ENCODE data around the gene ENTR1. TPM values are rescaled to one million over a fixed set of nuclear protein-coding genes. Genes with fewer than 3 reads are reported as not detected.

Gene ENTR1
- total and polyA plus RNA-seq, 2 of the 13 experiments (the other 11 are each of a cell fraction or from before 2014, with no cell fraction given) = 70.1 to 76.4 TPM

DNA sequence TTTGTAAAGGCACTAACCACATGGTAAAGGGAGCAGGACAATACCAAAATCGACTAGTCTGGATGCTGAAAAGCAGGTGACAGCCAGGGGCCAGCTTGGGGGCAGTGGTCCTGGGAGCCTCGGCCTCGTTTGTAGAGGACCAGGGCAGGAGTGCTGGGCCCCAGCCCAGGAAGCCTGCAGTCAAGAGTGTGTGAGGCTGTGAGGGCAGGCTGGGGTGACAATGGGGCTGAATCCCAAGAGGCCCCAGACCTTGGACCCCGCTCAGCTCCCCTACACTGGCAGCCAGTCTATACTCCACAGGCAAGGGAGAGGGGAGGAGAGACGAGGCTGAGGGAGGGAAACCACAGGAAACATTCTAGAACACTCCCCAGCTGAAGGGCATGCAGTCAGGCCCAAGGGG, 31.9 kb upstream of the ENTR1 start (continued):
- TF ChIP-seq NBN (conservative IDR thresholded peaks at IDR 0.05) (no peak), TARDBP (CRISPR knock-in tag; IDR thresholded peaks at IDR 0.05) (no peak), HNF1B (CRISPR knock-in tag; IDR thresholded peaks at IDR 0.05) (0 out of 2 replicates have a peak, but pooled peaks have one; percentile 8), ZBTB8A (CRISPR knock-in tag; IDR thresholded peaks at IDR 0.05; ENCODE audit: borderline replicate concordance, low read depth) (no peak), FOXM1 (CRISPR knock-in tag; IDR thresholded peaks at IDR 0.05) (no peak), RXRB (CRISPR knock-in tag; IDR thresholded peaks at IDR 0.05; ENCODE audit: borderline replicate concordance) (no peak), ZNF44 (CRISPR knock-in tag; IDR thresholded peaks at IDR 0.05) (no peak), SAP130 (CRISPR knock-in tag; IDR thresholded peaks at IDR 0.05; ENCODE audit: low read depth) (no peak), NFE2 (CRISPR knock-in tag; IDR thresholded peaks at IDR 0.05) (no peak), PHF5A (CRISPR knock-in tag; IDR thresholded peaks at IDR 0.05; ENCODE audit: low read depth, unreplicated experiment) (peak; percentile 16), ZNF652 (CRISPR knock-in tag; IDR thresholded peaks at IDR 0.05; ENCODE audit: borderline replicate concordance, low read depth) (no peak), AHDC1 (CRISPR knock-in tag; IDR thresholded peaks at IDR 0.05; ENCODE audit: borderline replicate concordance) (no peak), RARA (CRISPR knock-in tag; IDR thresholded peaks at IDR 0.05) (0 out of 2 replicates have a peak, but pooled peaks have one; percentile 1), XBP1 (CRISPR knock-in tag; IDR thresholded peaks at IDR 0.05) (no peak), ZNF501 (CRISPR knock-in tag; IDR thresholded peaks at IDR 0.05) (no peak), BCL6 (CRISPR knock-in tag; IDR thresholded peaks at IDR 0.05) (peak; percentile 0; the same call in 1 of the 2 replicates), ZNF713 (CRISPR knock-in tag; IDR thresholded peaks at IDR 0.05) (no peak), ZBTB14 (CRISPR knock-in tag; IDR thresholded peaks at IDR 0.05) (no peak), NONO (IDR thresholded peaks at IDR 0.05) (no peak), NONO (CRISPR knock-in tag; conservative IDR thresholded peaks at IDR 0.05) (0 out of 2 replicates have a peak, but pooled peaks have one; percentile 3)
- TF ChIP-seq, protein P1, sequence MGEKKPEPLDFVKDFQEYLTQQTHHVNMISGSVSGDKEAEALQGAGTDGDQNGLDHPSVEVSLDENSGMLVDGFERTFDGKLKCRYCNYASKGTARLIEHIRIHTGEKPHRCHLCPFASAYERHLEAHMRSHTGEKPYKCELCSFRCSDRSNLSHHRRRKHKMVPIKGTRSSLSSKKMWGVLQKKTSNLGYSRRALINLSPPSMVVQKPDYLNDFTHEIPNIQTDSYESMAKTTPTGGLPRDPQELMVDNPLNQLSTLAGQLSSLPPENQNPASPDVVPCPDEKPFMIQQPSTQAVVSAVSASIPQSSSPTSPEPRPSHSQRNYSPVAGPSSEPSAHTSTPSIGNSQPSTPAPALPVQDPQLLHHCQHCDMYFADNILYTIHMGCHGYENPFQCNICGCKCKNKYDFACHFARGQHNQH (CRISPR knock-in tag; IDR thresholded peaks at IDR 0.05) = no peak
- TF ChIP-seq, protein P2, sequence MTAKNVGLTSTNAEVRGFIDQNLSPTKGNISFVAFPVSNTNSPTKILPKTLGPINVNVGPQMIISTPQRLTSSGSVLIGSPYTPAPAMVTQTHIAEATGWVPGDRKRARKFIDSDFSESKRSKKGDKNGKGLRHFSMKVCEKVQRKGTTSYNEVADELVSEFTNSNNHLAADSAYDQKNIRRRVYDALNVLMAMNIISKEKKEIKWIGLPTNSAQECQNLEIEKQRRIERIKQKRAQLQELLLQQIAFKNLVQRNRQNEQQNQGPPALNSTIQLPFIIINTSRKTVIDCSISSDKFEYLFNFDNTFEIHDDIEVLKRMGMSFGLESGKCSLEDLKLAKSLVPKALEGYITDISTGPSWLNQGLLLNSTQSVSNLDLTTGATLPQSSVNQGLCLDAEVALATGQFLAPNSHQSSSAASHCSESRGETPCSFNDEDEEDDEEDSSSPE (CRISPR knock-in tag; IDR thresholded peaks at IDR 0.05) = no peak

Data from HepG2 (cell line).